ENCODE results near the gene IL36RN.

The IL36RN gene

DNA sequence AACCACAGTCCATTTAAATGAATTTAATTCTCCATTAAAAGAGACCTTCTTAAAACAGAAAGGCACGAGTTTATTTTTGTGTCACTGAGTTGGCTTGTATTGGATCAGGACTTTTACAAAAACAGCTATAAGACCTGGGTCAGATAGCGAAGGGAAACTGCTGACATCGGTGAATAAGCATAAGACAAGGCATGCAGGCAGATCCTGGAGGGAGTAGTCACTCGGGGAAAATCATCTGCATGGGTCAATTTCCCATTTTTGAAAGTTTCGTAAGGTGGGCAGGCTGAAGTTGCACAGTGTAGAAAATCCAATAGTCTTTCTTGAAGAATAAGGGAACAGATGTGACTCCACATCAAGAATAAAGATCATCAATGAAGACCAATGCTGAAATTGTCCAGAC lies 19.3 kb upstream of the IL36RN start:
- Histone ChIP-seq H3K27ac (ENCODE audit: low read length) (no peak overlapping the region), H3K27me3 (ENCODE audit: low read depth, low read length) (peaks cover 4% of the 10 kb centered on the region; the same call in 1 of the 2 replicates), H3K9me3 (ENCODE audit: insufficient read depth, low read length) (no peaks in the 10 kb centered on the region), H3K4me1 (ENCODE audit: low read length) (peaks cover 11% of the 10 kb centered on the region), H3K36me3 (replicated peaks; ENCODE audit: low read depth, low read length) (no peaks in the 10 kb centered on the region), H3K9ac (ENCODE audit: low read length) (no peak overlapping the region), H3K4me3 (ENCODE audit: low read length) (no peak overlapping the region), H2AFZ (ENCODE audit: low read depth, low read length) (no peak overlapping the region), H3K4me2 (ENCODE audit: low read length) (no peak overlapping the region), H4K20me1 (ENCODE audit: insufficient read depth, low read length) (no peaks in the 10 kb centered on the region), H3K79me2 (ENCODE audit: low read length) (no peaks in the 10 kb centered on the region)
- TF ChIP-seq EZH2phosphoT487 (IDR thresholded peaks at IDR 0.05; ENCODE audit: low read depth) = no peak
- TF ChIP-seq, protein P1, sequence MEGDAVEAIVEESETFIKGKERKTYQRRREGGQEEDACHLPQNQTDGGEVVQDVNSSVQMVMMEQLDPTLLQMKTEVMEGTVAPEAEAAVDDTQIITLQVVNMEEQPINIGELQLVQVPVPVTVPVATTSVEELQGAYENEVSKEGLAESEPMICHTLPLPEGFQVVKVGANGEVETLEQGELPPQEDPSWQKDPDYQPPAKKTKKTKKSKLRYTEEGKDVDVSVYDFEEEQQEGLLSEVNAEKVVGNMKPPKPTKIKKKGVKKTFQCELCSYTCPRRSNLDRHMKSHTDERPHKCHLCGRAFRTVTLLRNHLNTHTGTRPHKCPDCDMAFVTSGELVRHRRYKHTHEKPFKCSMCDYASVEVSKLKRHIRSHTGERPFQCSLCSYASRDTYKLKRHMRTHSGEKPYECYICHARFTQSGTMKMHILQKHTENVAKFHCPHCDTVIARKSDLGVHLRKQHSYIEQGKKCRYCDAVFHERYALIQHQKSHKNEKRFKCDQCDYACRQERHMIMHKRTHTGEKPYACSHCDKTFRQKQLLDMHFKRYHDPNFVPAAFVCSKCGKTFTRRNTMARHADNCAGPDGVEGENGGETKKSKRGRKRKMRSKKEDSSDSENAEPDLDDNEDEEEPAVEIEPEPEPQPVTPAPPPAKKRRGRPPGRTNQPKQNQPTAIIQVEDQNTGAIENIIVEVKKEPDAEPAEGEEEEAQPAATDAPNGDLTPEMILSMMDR (IDR thresholded peaks at IDR 0.05; ENCODE audit: low read depth, low read length) = no peak

DNA sequence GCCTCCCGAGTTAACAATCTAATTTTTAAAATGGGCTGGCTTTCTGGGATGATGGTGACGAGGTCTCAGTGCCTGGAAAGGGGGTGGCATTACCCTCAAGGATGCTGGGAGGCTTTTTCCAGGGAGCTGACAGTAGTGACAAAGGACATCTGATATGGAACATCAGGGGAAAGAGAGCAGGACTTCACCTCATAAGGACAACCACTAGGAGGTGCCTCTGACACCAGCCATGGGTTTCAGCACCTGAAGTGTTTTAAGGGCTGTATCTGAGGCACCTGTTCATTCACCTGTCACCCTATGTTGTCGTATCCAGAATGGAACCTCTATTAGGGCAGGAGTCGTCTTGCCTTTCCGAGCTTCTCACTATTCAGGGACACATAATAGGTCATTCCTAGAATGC lies 17.1 kb upstream of the IL36RN start:
- H2AFZ ChIP-seq (ENCODE audit: low read depth, low read length) = no peak overlapping the region
- peaks cover 11% of the 10 kb centered on the region for H3K4me1 ChIP-seq (ENCODE audit: low read length)
- peaks cover 4% of the 10 kb centered on the region; the same call in 1 of the 2 replicates for H3K27me3 ChIP-seq (ENCODE audit: low read depth, low read length)
- H3K9ac ChIP-seq (ENCODE audit: low read length) = no peak overlapping the region
- no peak overlapping the region for H3K4me3 ChIP-seq (ENCODE audit: low read length)
- no peak for TF ChIP-seq EZH2phosphoT487 (IDR thresholded peaks at IDR 0.05; ENCODE audit: low read depth)
- TF ChIP-seq, protein P1 (IDR thresholded peaks at IDR 0.05; ENCODE audit: low read depth, low read length) = peak; percentile 29; the same call in 1 of the 2 replicates
- H3K4me2 ChIP-seq (ENCODE audit: low read length) = no peak overlapping the region
- no peaks in the 10 kb centered on the region for H4K20me1 ChIP-seq (ENCODE audit: insufficient read depth, low read length)
- H3K27ac ChIP-seq (ENCODE audit: low read length) = no peak overlapping the region
- no peaks in the 10 kb centered on the region for H3K79me2 ChIP-seq (ENCODE audit: low read length)
- H3K36me3 ChIP-seq (replicated peaks; ENCODE audit: low read depth, low read length) = no peaks in the 10 kb centered on the region
- no peaks in the 10 kb centered on the region for H3K9me3 ChIP-seq (ENCODE audit: insufficient read depth, low read length)

DNA sequence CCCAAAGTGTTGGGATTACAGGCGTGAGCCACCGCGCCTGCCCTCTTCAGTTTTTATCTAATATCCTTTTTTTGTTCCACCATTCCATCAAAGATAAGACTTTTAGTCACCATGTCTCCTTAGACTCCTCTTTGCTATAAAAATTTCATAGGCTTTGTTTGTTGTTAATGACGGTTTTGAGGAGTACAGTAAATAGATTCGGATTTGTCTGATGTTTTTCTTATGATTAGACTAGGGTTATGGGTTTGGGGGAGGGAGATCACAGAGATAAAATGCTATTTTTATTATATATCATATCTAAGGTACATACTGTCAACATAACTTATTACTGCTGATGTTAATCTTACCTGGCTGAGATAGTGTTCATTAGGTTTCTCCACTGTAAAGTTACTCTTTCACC lies 12.5 kb upstream of the IL36RN start:
- Histone ChIP-seq H3K4me2 (ENCODE audit: low read length) (no peak overlapping the region), H3K36me3 (replicated peaks; ENCODE audit: low read depth, low read length) (no peaks in the 10 kb centered on the region), H3K9ac (ENCODE audit: low read length) (no peak overlapping the region), H3K27ac (ENCODE audit: low read length) (no peak overlapping the region), H3K27me3 (ENCODE audit: low read depth, low read length) (peaks cover 11% of the 10 kb centered on the region; the same call in 1 of the 2 replicates), H3K4me3 (ENCODE audit: low read length) (no peak overlapping the region), H3K9me3 (ENCODE audit: insufficient read depth, low read length) (no peaks in the 10 kb centered on the region), H3K79me2 (ENCODE audit: low read length) (no peaks in the 10 kb centered on the region), H4K20me1 (ENCODE audit: insufficient read depth, low read length) (no peaks in the 10 kb centered on the region), H2AFZ (ENCODE audit: low read depth, low read length) (no peak overlapping the region), H3K4me1 (ENCODE audit: low read length) (no peaks in the 10 kb centered on the region)
- TF ChIP-seq, protein P1 (IDR thresholded peaks at IDR 0.05; ENCODE audit: low read depth, low read length) = no peak
- no peak for TF ChIP-seq EZH2phosphoT487 (IDR thresholded peaks at IDR 0.05; ENCODE audit: low read depth)

DNA sequence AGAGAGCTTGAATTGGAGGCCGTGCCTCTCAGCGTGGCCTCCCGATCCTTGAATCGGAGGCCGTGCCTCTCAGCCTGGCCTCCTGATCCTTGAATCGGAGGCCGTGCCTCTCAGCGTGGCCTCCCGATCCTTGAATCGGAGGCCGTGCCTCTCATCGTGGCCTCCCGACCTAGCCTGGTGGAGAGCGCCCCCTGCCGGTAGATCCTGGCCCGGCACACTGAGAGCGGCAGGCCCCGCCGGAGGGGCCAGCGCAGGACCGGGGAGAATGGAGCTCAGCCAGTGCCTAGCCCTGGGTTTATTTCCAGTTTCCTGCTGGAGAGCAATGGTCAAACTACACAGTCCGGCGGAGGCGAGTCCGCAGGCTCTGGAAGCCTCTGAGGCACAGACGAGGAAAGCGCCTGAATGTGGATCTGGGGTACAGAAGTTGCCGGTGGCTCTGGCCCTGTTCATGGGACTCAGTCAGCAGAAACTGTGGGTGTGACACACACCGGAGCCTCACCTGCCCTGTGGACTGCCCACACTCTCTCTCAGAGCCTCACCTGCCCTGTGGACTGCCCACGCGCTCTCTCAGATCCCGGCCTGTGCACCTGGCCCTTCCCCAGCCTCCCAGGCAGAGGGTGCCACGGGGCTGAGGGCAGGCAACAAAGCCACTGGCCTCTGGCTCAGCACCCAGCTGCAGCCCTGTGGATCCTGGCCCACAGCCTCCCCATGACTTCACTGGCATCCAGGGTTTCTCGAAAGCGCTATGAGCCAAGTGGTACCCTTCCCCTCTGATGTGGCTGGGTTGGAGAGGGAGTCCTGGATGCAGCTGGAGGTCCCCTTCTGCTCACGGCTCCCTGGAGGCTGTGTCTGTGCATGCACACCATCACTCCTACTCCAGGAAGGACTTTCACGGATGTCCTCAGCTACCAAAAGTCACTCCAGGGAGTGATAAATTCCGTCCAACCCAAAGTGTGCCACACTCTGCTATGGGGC lies 7.8 kb upstream of the IL36RN start:
- Histone ChIP-seq H3K27ac (ENCODE audit: low read length) (no peak overlapping the region), H3K4me3 (ENCODE audit: low read length) (no peak overlapping the region), H3K4me2 (ENCODE audit: low read length) (no peak overlapping the region), H3K4me1 (ENCODE audit: low read length) (no peaks in the 10 kb centered on the region), H3K79me2 (ENCODE audit: low read length) (no peaks in the 10 kb centered on the region), H3K36me3 (replicated peaks; ENCODE audit: low read depth, low read length) (no peaks in the 10 kb centered on the region), H4K20me1 (ENCODE audit: insufficient read depth, low read length) (no peaks in the 10 kb centered on the region), H3K27me3 (ENCODE audit: low read depth, low read length) (0 out of 2 replicates have a peak, but pooled peaks cover 8% of the 10 kb centered on the region), H3K9ac (ENCODE audit: low read length) (no peak overlapping the region), H3K9me3 (ENCODE audit: insufficient read depth, low read length) (no peaks in the 10 kb centered on the region), H2AFZ (ENCODE audit: low read depth, low read length) (no peak overlapping the region)
- TF ChIP-seq EZH2phosphoT487 (IDR thresholded peaks at IDR 0.05; ENCODE audit: low read depth) = no peak
- TF ChIP-seq, protein P1 (IDR thresholded peaks at IDR 0.05; ENCODE audit: low read depth, low read length) = peak; percentile 14; the same call in 1 of the 2 replicates
